Brain microvascular endothelial cell (primary cell): ENCODE data around the gene CACNA2D3.
A peak's percentile ranks its signal among the peaks of the same experiment; 100 is the strongest.

Experiments
- DNase-seq: peaks from one replicate; pipeline ENCODE4 v3.0.0-alpha.2; 2020
- H3K27ac ChIP-seq: fragments of 250-450 bp; sonication (Bioruptor Pico); 2 replicates; pipeline ENCODE4 v1.5.1; 2020; ENCODE audit warnings: mild to moderate bottlenecking, moderate library complexity
- H3K27me3 ChIP-seq: fragments of 250-450 bp; sonication (Bioruptor Pico); replicated peaks from 2 replicates; pipeline ENCODE4 v1.5.1; 2020; ENCODE audit warnings: mild to moderate bottlenecking
- H3K36me3 ChIP-seq: fragments of 250-450 bp; sonication (Bioruptor Pico); replicated peaks from 2 replicates; pipeline ENCODE4 v1.5.1; 2020; ENCODE audit warnings: mild to moderate bottlenecking
- H3K4me3 ChIP-seq: 2 replicates; pipeline ENCODE4 v1.5.1; 2011; ENCODE audit warnings: low read depth, mild to moderate bottlenecking, control low read depth, low read length, moderate library complexity
- CTCF ChIP-seq: IDR thresholded peaks from 2 replicates; pipeline ENCODE4 v1.5.1; 2011; ENCODE audit warnings: low read depth, mild to moderate bottlenecking, moderate library complexity, low read length, control low read depth, inconsistent platforms; ENCODE audit errors: missing control alignments
- in situ Hi-C: cut with HindIII; loops from 2 replicates; pipeline ENCODE4 v1.10.0; 2017; ENCODE audit warnings: low sequenced_read_pairs, low pct_ligation_motif_present

Gene CACNA2D3

GRCh38 chr3:54827056-54827687 is 704.8 kb downstream of the CACNA2D3 start:
- in situ Hi-C loops: no loop called here
- no peak for DNase-seq

DNA sequence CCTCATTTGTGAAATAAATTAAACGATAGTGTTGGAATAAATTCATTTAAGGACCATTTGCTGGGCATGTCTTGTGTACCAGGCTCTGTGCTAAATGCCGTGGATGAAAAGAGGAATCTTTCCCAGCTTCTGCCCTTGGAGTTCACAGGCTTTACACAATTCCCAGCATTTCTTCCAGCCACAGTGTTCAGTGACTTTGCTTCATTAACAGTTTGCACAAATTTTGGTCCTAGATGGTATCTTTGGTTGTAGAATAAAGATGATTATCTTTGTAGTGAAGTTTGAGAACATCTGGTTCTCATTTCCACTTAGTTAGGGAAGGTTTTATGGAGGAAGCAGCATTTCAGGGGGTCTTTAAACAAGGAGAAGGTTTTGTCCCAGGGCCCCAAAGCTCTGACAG is 705.4 kb downstream of the CACNA2D3 start:
- DNase-seq: no peak
- Histone ChIP-seq H3K27me3 (no peaks in the 10 kb centered on the region), H3K27ac (no peak overlapping the region), H3K4me3 (no peak overlapping the region), H3K36me3 (no peaks in the 10 kb centered on the region)
- in situ Hi-C loops: no loop called here
- TF ChIP-seq CTCF: no peak

More at GRCh38 chr3:54827056-54827687, 704.8 kb downstream of the CACNA2D3 start:
- no peaks in the 10 kb centered on the region for H3K27me3 ChIP-seq
- no peak overlapping the region for H3K27ac ChIP-seq
- H3K4me3 ChIP-seq: no peak overlapping the region
- H3K36me3 ChIP-seq: no peaks in the 10 kb centered on the region
- TF ChIP-seq CTCF: no peak

DNA sequence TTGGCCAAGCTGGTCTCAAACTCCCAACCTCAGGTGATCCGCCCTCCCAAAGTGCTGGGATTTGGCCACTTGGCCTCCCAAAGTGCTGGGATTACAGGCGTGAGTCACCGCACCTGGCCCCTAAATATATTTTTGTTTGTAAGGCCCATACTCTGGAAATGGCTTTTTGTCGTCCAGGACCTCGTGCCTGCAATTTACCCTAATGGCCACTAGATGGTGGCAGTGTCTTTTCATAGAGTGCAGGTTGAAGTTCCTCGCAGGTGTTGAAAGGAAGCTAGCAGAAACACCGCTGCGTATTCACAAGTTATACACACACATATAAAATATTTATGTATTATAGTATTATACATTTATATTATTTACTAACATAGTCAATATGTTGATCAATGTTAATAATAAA is 708.3 kb downstream of the CACNA2D3 start:
- Histone ChIP-seq H3K27ac (no peak overlapping the region), H3K27me3 (no peaks in the 10 kb centered on the region), H3K36me3 (no peaks in the 10 kb centered on the region), H3K4me3 (no peak overlapping the region)
- in situ Hi-C loops: no loop called here
- TF ChIP-seq CTCF: peak; percentile 79
- peak; percentile 14 for DNase-seq

- Histone ChIP-seq H3K27ac (no peak overlapping the region), H3K36me3 (no peaks in the 10 kb centered on the region), H3K27me3 (no peaks in the 10 kb centered on the region), H3K4me3 (no peak overlapping the region)
- TF ChIP-seq CTCF: no peak
- in situ Hi-C loops: no loop called here
- no peak for DNase-seq
These were observed 708.8 kb downstream of the CACNA2D3 start for GRCh38 chr3:54831112-54831511.

DNA sequence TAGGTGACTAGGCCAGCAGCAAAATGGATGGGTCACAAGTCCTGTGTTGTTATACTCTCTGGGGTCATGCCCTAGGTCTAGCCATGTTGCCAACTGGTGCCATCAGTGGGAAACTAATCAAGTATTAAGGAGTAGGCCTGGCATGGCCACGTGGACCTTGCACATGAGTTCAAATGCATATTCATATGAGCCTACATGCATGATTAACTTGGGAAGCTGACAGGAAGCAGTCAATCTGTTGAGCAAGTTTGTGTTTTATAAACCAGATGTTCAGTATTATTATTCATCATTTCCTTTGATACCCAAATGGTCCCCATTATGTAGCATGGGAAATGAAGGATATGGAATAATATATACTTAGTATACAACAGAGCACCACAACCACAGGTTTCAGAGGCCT is 710.5 kb downstream of the CACNA2D3 start:
- TF ChIP-seq CTCF: no peak
- DNase-seq: no peak
- no peak overlapping the region for H3K4me3 ChIP-seq
- H3K27me3 ChIP-seq: no peaks in the 10 kb centered on the region
- in situ Hi-C loops: no loop called here
- H3K36me3 ChIP-seq: no peaks in the 10 kb centered on the region
- no peak overlapping the region for H3K27ac ChIP-seq

GRCh38 chr3:54835701-54836100 is 713.3 kb downstream of the CACNA2D3 start:
- in situ Hi-C loops: no loop called here
- no peaks in the 10 kb centered on the region for H3K27me3 ChIP-seq
- no peaks in the 10 kb centered on the region for H3K36me3 ChIP-seq
- DNase-seq: no peak
- no peak for TF ChIP-seq CTCF
- H3K27ac ChIP-seq: no peak overlapping the region
- H3K4me3 ChIP-seq: no peak overlapping the region
